Stimulated activated CD4-positive, alpha-beta T cell treated with anti-CD3 and anti-CD28 coated beads, Interleukin-15, amount 100 ng/mL, for 1 hour (primary cell): ENCODE data around the gene VAV1.
"Not testable (repeated sequence)": the region's sequence is repeated elsewhere in the genome, so short reads cannot be mapped to it uniquely, and the experiment has no call there.

ENCODE experiments used
- DNase-seq, 2 donors: peaks; one replicate each; pipeline ENCODE4 v3.0.0-alpha.2; 2020; ENCODE audit warnings: low read depth in 1 of 2, low spot score in 1 of 2

The VAV1 gene

DNA sequence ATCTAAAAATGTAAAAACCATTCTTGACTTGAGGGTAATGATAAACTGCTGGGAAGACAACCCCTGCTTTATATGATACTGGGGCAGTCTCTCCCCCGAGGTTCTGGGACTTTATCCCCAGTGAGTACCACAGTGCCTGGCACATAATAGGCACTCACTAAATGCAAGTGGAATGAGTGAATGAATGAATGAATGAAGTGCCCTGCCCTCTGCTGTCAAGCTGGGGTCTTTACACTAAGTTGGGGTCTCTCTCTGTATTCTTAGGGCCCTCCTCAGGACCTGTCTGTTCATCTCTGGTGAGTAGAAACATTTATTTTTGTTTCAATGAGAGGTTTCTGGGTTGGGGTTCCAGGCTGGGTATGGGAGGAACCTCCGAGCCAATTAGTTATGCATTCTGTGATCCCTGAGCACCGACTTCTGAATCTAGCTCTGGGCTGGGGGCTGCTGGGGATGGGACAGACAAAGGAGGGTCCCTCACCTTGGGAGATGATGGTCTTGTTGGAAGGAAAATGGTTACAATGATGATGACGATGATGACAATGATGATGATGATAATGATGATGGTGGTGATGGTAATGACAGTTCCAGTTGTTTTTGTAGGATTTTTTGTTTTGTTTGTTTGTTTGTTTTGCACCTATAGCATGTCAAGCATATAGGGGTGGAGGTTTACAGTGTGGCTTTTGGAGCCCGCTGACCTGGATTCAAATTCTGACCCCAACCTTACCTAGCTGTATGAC is 70.5 kb downstream of the VAV1 start:
- no peak for DNase-seq

DNA sequence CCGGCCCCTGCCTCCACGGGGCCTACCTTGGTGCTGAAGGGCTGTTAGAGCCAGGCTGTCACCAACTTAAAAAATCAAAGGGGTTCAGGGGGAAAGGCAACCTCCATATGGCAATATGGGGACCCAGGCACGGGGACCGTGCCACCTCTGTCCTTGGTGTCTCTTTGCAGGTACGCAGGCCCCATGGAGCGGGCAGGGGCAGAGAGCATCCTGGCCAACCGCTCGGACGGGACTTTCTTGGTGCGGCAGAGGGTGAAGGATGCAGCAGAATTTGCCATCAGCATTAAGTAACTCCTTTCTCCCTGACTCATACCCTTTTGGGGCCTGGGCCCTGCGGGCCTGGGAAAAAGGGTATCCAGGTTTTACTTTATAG is 75.3 kb downstream of the VAV1 start:
- DNase-seq, result no peak

DNA sequence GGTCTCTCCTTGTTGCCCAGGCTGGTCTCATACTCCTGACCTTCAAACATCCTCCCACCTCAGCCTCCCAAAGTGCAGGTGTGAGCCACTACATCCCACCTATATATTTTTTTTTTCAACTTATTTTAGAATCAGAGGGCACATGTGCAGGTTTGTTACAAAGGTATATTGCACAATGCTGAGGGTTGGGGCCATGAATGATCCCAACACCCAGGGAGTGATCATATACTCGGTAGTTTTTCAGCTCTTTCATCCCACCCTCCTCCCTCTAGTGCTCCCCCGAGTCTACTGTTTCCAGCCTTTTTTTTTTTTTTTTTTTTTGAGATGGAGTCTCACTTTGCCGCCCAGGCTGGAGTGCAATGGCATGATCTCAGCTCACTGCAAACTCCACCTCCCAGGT is 76.5 kb downstream of the VAV1 start:
- DNase-seq, result no peak

DNA sequence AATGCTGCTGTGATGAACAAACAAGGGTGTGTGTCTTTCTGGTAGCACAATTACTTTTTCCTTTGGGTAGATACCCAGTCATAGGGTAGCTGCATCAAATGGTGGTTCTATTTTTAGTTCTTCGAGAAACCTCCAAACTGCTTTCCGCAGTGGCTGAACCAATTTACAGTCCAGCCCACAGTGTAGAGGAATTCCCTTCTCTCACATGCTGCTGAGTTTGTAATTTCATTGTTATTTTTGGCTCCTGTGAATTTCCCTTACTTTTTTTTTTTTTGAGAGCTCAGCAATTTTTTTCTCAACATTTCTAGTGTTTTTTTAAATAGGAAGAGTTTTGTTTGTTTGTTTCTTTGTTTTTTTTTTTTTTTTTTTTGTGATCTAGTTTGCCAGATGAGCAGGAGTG is 77.4 kb downstream of the VAV1 start:
- no peak for DNase-seq

DNA sequence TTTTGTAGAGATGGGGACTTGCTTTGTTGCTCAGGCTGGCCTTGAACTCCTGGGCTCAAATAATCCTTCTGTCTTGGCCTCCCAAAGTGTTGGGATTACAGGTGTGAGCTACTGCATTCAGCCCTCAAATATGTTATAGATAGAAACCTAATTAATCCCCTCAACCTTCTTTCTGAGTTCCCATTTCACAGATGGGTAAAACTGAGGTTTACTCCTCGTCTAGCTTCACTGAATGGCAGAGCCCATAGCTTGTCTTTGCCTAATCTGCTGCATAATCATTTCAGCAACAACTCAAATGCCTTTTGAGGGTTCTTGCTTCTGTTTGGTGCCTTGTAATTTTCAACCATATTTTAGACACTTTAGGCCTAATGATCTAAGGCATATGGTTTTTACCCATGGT is 78.9 kb downstream of the VAV1 start:
- DNase-seq, result no peak

DNA sequence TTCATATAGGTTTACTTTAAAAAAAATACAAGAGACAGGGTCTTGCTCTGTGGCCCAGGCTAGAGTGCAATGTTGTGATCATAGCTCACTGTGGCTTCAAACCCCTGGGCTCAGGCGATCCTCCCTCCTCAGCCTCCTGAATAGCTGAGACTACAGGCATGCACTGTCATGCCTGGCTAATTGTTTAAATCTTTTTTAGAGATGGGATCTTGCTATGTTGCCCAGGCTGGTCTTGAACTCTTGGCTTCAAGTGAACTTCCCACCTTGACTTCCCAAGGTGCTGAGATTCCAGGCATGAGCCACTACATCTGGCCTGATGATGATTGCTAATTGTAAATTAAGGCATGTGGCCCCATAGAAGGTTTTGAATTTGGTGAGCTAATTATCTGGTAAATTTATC is 79.5 kb downstream of the VAV1 start:
- DNase-seq, result no peak

DNA sequence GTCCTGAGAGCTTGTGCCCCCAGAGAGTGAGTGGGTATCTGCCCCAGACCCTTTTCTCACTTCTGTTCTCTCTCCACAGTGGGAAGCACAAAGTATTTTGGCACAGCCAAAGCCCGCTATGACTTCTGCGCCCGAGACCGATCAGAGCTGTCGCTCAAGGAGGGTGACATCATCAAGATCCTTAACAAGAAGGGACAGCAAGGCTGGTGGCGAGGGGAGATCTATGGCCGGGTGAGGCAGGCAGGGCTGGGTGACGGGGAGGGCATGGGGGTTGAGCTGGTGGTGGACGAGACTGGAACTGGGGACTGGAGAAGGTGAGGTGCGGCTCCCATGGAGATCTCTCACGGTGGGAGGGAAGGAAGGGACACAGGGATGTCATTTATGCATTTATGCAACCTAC is 81.4 kb downstream of the VAV1 start:
- DNase-seq, result no peak

DNA sequence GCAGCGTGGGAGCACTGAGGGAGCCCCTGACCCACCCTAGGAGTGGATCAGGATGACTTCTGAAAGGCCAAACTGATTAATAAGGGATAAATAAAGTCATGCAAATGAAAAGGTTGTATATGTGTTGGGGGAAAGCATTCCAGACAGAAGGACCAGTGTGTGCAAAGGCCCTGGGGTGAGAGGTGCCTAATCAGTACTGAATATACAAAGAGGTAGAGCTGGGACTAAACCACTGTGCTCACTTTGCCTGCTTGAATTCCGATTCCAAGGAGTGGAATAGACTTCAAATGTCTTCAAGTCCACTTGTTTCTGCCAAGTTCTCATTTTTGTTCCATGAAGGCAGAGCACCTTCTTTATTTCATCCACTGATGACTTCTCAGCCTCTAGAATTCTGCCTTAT is 82.2 kb downstream of the VAV1 start:
- DNase-seq, result no peak

DNA sequence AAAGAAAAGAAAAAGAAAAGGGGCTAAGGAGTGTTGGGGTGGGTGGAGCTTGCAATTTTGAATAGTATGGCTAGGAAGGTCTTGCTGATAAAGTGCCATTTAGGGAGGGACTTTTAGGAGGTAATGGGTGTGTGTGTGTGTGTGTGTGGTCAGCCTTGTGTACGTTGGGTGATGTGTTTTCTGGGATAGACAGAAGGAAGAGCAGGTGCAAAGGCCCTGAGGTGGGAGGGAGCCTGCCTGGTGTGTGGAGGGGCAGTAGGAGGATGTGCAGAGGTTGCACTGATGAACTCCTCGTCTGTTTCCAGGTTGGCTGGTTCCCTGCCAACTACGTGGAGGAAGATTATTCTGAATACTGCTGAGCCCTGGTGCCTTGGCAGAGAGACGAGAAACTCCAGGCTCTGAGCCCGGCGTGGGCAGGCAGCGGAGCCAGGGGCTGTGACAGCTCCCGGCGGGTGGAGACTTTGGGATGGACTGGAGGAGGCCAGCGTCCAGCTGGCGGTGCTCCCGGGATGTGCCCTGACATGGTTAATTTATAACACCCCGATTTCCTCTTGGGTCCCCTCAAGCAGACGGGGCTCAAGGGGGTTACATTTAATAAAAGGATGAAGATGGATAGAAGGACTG is 84.4 kb downstream of the VAV1 start:
- DNase-seq, result no peak

DNA sequence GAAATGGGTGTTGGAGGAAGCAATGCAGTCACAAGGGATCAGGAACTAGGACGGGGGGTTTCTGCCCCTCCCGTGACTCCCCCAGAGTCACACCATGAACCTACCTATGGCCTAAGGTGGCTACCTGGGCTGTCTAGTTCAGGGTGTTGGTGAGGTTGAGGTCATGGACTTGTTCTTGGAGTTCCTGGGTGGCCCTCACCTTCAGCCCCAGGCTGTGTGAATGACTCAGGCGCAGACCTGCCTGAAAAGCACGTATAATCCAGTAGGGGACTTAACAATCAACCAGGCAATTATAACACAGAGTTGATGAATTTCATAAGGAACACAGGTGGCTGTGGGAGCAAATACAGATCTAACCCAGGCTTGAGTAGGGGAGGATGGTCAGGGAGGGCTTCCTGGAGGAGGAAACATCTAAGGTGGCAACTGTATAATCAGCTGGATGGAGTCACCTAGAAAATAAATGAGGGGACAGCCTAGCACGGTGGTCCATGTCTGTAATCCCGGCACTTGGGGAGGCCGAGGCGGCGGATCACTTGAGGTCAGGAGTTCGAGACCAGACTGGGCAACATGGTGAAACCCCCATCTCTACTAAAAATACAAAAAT is 89.3 kb downstream of the VAV1 start:
- DNase-seq, result no peak

DNA sequence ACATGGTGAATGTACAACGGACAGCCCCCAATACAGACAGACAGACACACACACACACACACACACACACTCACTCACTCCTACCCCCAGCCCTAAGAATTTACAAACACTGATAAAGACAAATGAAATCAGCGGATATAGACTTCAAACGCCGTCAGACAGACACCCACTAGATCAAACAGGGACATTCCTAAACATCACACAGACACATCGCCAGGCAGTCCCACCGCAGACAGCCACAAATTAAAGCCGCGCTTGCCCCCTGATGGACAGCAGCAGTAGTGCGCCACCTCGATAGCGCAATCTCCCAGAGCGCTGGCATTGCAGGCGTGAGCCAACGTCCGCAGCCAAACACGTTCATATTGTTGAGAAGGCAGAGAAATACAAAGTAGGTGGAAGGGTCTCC is 90.2 kb downstream of the VAV1 start:
- DNase-seq, result peak; percentile 78 to 84

DNA sequence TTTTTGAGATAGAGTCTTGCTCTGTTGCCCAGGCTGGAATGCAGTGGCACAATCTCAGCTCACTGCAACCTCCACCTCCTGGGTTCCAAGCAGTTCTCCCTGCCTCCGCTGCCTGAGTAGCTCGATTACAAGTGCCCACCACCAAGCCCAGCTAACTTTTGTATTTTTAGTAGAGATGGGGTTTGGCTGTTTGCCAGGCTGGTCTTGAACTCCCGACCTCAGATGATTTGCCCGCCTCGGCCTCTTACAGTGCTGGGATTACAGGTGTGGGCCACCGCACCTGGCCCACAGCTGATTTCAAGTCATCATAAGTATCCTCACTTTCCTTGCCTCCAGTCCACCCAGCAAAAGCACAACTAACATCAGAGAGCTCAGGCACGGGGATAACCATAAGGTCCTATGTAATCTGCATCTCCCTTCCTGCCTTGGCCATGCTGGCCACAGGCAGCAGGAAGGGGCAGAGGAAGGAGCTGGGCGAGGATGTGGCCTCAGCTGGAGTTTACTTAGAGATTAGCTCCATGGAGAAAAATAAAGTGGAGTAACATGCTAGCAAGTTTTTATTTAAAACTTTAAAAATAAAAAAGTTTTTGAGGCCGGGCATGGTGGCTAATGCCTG is 91.9 kb downstream of the VAV1 start:
- DNase-seq, result no peak

DNA sequence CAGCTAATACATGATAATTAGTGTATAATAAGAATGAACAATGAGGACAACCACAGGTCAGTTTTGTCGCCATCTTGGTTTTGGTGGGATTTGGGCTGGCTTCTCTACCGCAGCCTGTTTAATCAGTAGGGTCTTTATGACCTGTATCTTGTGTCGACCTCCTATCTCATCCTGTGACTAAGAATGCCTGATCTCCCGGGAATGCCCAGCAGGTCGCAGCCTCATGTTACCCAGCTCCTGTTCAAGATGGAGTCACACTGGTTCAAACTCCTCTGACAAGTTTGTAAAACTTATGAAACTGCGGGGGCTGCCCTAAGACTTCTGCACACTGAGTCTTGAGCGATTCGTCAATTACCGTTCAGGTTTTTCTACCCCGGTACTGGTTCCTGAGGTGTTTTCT is 93.3 kb downstream of the VAV1 start:
- DNase-seq, result no peak

DNA sequence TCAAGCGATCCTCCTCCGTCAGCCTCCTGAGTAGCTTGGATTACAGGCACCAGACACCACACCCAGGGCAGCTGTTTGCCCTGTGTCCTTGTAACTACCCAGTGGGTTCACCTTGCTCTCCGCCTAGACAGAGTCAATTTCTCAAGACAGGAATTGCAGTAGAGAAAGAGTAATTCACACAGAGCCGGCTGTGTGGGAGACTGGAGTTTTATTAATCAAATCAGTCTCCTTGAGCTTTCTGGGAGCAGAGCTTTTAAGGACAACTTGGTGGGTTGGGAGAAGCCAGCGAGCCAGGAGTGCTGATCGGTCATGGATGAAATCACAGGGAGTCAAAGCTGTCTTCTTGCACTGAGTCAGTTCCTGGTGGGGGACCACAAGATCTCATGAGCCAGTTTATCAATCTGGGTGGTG is 94.2 kb downstream of the VAV1 start:
- no peak for DNase-seq

DNA sequence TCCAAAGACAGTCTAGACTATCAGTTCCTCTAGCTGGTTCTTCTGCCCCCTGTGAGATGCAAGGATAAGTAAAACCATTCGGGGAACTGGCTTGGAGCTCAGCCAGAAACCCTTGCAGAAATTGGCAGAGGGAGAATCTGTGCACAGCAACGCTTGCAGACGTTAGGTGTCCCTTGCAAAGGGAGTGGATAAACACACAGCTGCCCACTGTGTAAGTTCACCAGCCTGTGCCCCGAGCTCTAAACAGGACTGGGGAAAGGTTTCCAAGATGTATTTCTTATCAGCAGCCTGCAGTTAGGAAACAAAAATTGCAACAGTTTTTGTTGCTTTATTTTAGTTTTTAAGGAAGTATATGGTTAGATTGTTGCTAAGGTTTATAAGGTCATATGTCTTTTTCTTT is 95.8 kb downstream of the VAV1 start:
- DNase-seq, result no peak

DNA sequence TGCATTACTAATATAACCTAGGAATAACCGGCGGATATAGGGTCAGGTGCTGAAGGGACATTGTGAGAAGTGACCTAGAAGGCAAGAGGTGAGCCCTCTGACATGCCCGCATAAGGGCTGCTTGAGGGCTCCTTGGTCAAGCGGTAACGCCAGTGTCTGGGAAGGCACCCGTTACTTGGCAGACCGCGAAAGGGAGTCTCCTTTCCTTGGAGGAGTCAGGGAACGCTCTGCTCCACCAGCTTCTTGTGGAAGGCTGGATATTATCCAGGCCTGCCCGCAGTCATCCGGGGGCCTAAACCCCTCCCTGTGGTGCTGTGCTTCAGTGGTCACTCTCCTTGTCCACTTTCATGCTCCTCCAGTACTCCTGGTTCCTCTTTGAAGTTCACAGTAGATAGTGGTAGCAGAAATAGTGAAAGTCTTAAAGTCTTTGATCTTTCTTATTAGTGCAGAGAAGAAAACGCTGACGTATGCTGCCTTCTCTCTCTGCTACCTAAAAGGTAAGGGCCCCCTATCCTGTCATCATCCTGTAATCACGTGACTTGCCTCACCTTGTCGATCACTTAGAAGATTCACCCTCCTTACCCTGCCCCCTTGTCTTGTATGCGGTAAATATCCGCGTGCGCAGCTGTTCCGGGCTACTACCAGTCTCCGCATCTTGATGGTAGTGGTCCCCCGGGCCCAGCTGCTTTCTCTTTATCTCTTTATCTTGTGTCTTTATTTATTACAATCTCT is 96.8 kb downstream of the VAV1 start:
- DNase-seq, result not testable (repeated sequence)

DNA sequence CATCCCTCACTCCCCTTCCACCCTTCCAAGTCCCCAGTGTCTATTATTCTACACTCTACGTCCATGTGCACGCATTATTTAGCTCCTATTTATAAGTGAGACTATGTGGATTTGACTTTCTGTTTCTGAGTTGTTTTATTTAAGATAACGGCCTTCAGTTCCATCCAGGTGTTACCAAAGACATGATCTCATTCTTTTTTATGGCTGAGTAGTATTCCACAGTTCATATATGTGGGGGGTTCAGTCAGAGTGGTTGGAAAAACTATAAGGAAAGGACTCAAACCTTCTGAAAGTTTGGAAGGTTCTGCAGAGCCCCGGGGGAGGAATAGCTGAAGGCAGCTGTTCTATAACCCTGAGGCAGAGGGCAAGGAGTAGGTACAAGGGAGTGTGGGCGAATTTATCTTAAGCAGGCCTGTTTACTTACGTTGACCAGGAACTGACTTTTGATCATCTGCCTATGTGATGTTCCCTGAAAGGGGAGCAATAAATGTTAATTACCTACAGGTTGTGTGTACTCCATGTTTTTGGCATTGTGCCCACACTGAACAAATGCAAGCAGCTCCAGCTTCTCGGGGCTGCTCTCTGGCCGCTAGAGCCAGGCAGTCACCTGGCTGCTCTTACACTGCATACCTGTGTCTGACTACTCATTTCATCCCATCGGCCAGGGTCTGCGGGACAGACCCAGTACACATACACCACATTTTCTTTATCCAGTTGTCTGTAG is 101.4 kb downstream of the VAV1 start:
- no peak for DNase-seq

DNA sequence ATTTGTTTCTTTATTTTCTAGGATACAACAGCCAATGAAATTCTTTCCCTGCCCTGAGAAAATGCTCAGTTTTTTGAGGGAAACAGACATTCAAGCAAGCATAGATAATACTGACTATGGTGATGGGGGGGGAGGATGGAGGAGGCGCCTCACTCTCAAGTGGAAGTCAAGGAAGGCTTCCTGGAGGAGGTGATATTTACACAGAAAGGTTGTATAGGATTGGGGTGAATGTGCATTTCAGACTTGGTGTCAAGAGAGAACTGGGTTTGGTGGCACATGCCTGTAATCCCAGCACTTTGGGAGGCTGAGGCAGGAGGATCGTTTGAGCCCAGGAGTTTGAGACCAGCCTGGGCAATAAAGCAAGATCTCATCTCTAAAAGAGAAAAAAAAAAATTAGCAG is 102.7 kb downstream of the VAV1 start:
- no peak for DNase-seq

DNA sequence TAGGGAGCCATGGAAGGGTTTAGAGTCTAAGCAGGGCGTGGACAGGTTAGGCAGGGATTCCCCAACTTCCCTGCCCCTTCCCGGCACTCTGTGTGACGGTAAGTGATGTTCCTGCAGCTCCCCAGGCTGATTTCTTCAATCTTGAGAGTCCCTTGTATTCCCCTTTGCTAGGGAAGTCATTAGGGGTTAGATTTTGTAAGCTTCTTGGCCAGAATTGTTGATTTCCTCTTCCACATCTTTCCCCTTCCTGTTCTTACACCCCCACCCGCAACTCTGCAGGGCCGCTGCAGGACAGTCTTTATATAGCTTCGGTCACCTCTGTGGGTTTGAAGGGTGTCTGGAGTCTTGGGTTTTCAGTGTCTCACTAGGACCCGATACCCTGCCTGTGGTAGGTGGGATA is 104.2 kb downstream of the VAV1 start:
- DNase-seq, result no peak

DNA sequence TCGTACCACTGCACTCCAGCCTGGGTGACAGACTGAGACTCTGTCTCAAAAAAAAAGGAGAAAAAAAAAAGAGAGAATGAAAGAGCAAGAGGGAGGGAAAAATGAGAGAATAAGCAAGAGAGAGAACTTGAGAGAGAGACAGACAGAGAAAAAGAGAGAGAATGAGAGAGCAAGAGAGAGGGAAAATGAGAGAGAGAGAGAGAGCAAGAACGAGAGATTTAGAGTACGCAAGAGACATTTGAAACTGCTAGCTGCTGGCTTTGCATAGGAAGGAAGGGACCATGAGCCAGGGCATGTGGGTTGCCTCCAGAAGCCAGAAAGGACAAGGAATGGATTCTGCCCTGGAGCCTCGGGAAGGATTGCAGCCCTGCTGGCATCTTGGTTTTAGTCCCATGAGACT is 105.3 kb downstream of the VAV1 start:
- no peak for DNase-seq

DNA sequence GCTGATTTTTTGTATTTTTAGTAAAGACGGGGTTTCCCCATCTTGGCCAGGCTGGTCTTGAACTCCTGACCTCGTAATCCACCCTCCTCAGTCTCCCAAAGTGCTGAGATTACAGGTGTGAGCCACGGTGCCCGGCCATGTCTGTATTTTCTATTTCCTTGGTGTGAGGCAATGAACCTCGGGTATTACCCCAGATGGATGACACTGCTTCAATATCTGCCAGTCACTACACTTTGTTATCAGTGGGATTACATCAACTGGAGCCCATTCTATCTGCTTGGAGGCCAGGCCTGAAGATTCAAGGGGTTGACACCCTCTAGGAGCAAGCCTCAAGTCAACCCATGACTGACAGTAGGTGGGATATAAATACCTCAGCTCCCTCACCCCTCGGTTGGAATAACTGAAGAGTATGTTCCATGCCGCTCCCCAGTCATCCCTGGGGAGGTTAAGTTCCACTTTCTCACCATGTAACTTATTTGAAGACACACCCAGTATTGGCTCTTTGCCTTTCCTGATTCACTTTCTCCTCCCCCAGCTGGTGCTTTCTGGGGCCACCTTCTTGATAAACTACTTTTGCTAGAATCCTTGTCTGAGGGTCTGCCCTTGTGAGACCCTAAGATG is 113.9 kb downstream of the VAV1 start:
- no peak for DNase-seq
